Duodenal mucosa (tissue), 2 donors: ENCODE results near the gene HYAL1.

Source experiments
- H3K27ac ChIP-seq: one replicate; pipeline ENCODE4 v1.7.0; 2013; ENCODE audit warnings: low read depth, low read length
- H3K27me3 ChIP-seq, 2 donors: one replicate each; pipeline ENCODE4 v1.7.0; 2013; ENCODE audit warnings: low read length in 2 of 2, control low read depth in 1 of 2; ENCODE audit not compliant: insufficient read depth in 2 of 2, control insufficient read depth in 1 of 2
- H3K36me3 ChIP-seq, 2 donors: one replicate each; pipeline ENCODE4 v1.7.0; 2013; ENCODE audit warnings: low read length in 2 of 2, control low read depth in 1 of 2; ENCODE audit not compliant: insufficient read depth in 2 of 2, control insufficient read depth in 1 of 2
- H3K4me1 ChIP-seq, 2 donors: one replicate each; pipeline ENCODE4 v1.7.0; 2013; ENCODE audit warnings: low read length in 2 of 2, control low read depth in 1 of 2; ENCODE audit not compliant: insufficient read depth in 2 of 2, control insufficient read depth in 1 of 2
- H3K4me3 ChIP-seq, 2 donors: one replicate each; pipeline ENCODE4 v1.7.0; 2013; ENCODE audit warnings: low read length in 2 of 2, low read depth in 1 of 2
- H3K9ac ChIP-seq, 2 donors: one replicate each; pipeline ENCODE4 v1.7.0; 2013; ENCODE audit warnings: low read length in 2 of 2, low read depth in 1 of 2
- H3K9me3 ChIP-seq, 2 donors: one replicate each; pipeline ENCODE4 v1.7.0; 2013; ENCODE audit warnings: low read length in 2 of 2, control low read depth in 1 of 2; ENCODE audit not compliant: control insufficient read depth in 1 of 2

HYAL1 gene

GRCh38 chr3:50336452-50337174 is 33.2 kb upstream of the HYAL1 start:
- Histone ChIP-seq H3K4me3 (peak overlapping the region; percentile 74 to 81), H3K36me3 (peaks cover 4 to 18% of the 10 kb centered on the region in 2 donors), H3K9ac (peak overlapping the region; percentile 88 to 95), H3K4me1 (peaks cover 37 to 63% of the 10 kb centered on the region in 2 donors), H3K27ac (peak overlapping the region; percentile 98), H3K27me3 (no peaks in the 10 kb centered on the region), H3K9me3 (no peaks in the 10 kb centered on the region)

- Histone ChIP-seq H3K27me3 (no peaks in the 10 kb centered on the region), H3K27ac (peak overlapping the region; percentile 26), H3K36me3 (peaks cover 25 to 38% of the 10 kb centered on the region in 2 donors), H3K4me3 (no peak overlapping the region), H3K4me1 (peaks cover 23 to 45% of the 10 kb centered on the region in 2 donors), H3K9ac (peak overlapping the region; percentile 5 to 38), H3K9me3 (no peaks in the 10 kb centered on the region)
These were observed 31.1 kb upstream of the HYAL1 start for GRCh38 chr3:50334339-50335075.

- no peaks in the 10 kb centered on the region for H3K9me3 ChIP-seq
- no peaks in the 10 kb centered on the region for H3K27me3 ChIP-seq
- H3K4me3 ChIP-seq, result no peak overlapping the region
- H3K36me3 ChIP-seq, result peaks cover 25 to 41% of the 10 kb centered on the region in 2 donors
- peaks cover 23 to 44% of the 10 kb centered on the region in 2 donors for H3K4me1 ChIP-seq
- H3K9ac ChIP-seq, result peak overlapping the region; percentile 5 to 38
- H3K27ac ChIP-seq, result peak overlapping the region; percentile 26
These were observed 30.5 kb upstream of the HYAL1 start for GRCh38 chr3:50333744-50334328.

DNA sequence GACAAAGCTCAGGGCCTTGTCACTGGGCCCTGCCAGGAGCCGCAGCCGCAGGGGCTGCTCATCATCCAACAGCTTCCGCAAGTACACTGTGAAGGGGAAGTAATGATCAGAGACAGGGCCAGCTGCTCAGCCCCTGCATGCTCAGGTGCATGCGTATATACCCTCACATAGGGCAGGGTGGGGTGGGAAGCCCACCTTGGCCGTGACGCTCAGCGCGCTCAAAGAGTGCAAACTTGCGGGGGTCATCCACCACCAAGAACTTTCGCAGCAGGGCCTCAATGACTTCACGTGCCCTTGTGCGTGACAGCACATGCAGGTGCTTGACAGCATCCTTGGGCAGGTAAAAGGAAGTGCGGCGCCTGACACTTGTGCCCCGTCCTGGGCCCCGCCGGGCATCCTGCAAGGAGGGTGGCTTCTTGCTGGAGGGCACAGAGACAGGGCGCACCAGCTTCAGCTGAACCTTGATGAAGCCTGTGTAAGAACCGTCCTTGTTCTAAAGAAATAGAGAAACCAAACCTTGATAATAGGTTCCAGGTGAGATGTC is 28.1 kb upstream of the HYAL1 start:
- Histone ChIP-seq H3K9ac (no peak overlapping the region), H3K36me3 (peaks cover 25 to 41% of the 10 kb centered on the region in 2 donors), H3K27me3 (no peaks in the 10 kb centered on the region), H3K4me3 (no peak overlapping the region), H3K9me3 (no peaks in the 10 kb centered on the region), H3K4me1 (peaks cover 29 to 50% of the 10 kb centered on the region in 2 donors), H3K27ac (no peak overlapping the region)

- no peak overlapping the region for H3K4me3 ChIP-seq
- H3K4me1 ChIP-seq, result peaks cover 22 to 39% of the 10 kb centered on the region in 2 donors
- peaks cover 28 to 52% of the 10 kb centered on the region in 2 donors for H3K36me3 ChIP-seq
- H3K9ac ChIP-seq, result no peak overlapping the region
- H3K9me3 ChIP-seq, result no peaks in the 10 kb centered on the region
- no peak overlapping the region for H3K27ac ChIP-seq
- no peaks in the 10 kb centered on the region for H3K27me3 ChIP-seq
These were observed 27.0 kb upstream of the HYAL1 start for GRCh38 chr3:50330330-50330729.

GRCh38 chr3:50327943-50328691 is 24.7 kb upstream of the HYAL1 start, which contains the start of gene TUSC2:
TSS of gene TUSC2 (minus strand) at chr3:50328223. CDS start at chr3:50328099, 124 bp downstream.
- peaks cover 28 to 47% of the 10 kb centered on the region in 2 donors for H3K36me3 ChIP-seq
- peaks cover 17 to 40% of the 10 kb centered on the region in 2 donors for H3K4me1 ChIP-seq
- H3K27ac ChIP-seq, result peak within 1 kb of the TSS; percentile 78
- peak within 1 kb of the TSS; percentile 85 to 90 for H3K4me3 ChIP-seq
- no peaks in the 10 kb centered on the region for H3K27me3 ChIP-seq
- H3K9me3 ChIP-seq, result no peaks in the 10 kb centered on the region
- peak within 1 kb of the TSS; percentile 91 for H3K9ac ChIP-seq

- Histone ChIP-seq H3K36me3 (peaks cover 28 to 42% of the 10 kb centered on the region in 2 donors), H3K9ac (peak overlapping the region; percentile 91), H3K27ac (no peak overlapping the region), H3K4me3 (peak overlapping the region; percentile 85 to 90), H3K9me3 (no peaks in the 10 kb centered on the region), H3K27me3 (no peaks in the 10 kb centered on the region), H3K4me1 (peaks cover 24 to 48% of the 10 kb centered on the region in 2 donors)
These were observed 23.8 kb upstream of the HYAL1 start for GRCh38 chr3:50327129-50327528.

- no peaks in the 10 kb centered on the region for H3K9me3 ChIP-seq
- H3K9ac ChIP-seq, result no peak overlapping the region
- no peak overlapping the region for H3K27ac ChIP-seq
- no peak overlapping the region for H3K4me3 ChIP-seq
- peaks cover 29 to 52% of the 10 kb centered on the region in 2 donors for H3K4me1 ChIP-seq
- no peaks in the 10 kb centered on the region for H3K27me3 ChIP-seq
- peaks cover 19 to 32% of the 10 kb centered on the region in 2 donors for H3K36me3 ChIP-seq
These were observed 22.8 kb upstream of the HYAL1 start for GRCh38 chr3:50326182-50326541.

DNA sequence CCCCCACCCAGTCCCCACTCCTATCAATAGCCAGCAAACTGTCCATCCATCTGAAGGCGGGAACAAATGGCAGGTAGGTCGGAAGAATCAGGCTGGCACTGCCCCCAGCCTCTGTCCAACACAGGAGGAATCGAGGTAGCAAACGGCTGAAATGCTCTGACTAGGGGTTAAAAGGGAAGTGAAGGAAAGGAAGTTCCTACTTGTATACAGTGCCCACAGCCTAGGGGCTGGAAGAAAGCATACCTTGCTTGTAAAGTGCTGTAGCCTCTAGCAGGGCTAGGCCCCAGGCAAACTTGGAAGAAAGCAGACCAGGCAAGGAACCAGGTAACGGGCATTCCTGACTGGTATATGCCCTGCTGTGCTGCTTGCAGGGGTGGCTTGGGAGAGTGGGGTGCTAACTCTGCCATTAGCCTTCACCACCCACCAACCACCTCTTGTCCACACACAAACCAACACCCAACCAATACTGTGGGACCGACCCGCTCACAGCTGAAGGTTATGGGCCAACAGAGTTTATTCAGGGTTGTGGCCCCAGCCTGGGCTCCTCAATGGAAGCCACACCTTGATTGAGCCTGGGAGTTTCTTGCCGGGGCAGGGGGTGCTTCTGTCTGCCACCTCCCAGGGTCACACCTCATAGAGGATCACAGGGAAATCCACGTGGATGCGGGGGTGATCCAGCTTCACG is 22.3 kb upstream of the HYAL1 start:
- Histone ChIP-seq H3K27ac (no peak overlapping the region), H3K4me3 (no peak overlapping the region), H3K9me3 (no peaks in the 10 kb centered on the region), H3K9ac (no peak overlapping the region), H3K27me3 (no peaks in the 10 kb centered on the region), H3K36me3 (peaks cover 14 to 27% of the 10 kb centered on the region in 2 donors), H3K4me1 (peaks cover 29 to 53% of the 10 kb centered on the region in 2 donors)
